Neutrophil (primary cell): ENCODE data around the gene CPE.

Source experiments
- H3K27ac ChIP-seq: fragments of 200-600 bp; sonication (generic); 2 replicates; pipeline ENCODE4 v1.5.1; 2016; ENCODE audit warnings: mild to moderate bottlenecking, moderate library complexity
- H3K27me3 ChIP-seq: fragments of 200-600 bp; sonication (generic); 2 replicates; pipeline ENCODE4 v1.6.0; 2016; ENCODE audit warnings: mild to moderate bottlenecking
- H3K36me3 ChIP-seq: fragments of 200-600 bp; sonication (generic); 2 replicates; pipeline ENCODE4 v1.5.1; 2017
- H3K4me1 ChIP-seq, 2 experiments: fragments of 200-600 bp in 1 of 2; sonication (generic) in 1 of 2; 1 replicate in 1 of 2; 2 replicates in 1 of 2; pipeline versions ENCODE4 v1.5.1 to v1.6.1; 2013 to 2016; ENCODE audit warnings: low read depth in 1 of 2, low read length in 1 of 2, mild to moderate bottlenecking in 1 of 2, moderate library complexity in 1 of 2; ENCODE audit not compliant: control insufficient read depth in 1 of 2, insufficient read depth in 1 of 2
- H3K4me3 ChIP-seq, 2 experiments: fragments of 200-600 bp in 1 of 2; sonication (generic) in 1 of 2; 1 replicate in 1 of 2; 2 replicates in 1 of 2; pipeline ENCODE4 v1.5.1; 2013 to 2016; ENCODE audit warnings: low read depth in 1 of 2, low read length in 1 of 2, mild to moderate bottlenecking in 1 of 2, moderate library complexity in 1 of 2
- H3K9me3 ChIP-seq: fragments of 200-600 bp; sonication (generic); 2 replicates; pipeline ENCODE4 v1.5.1; 2016
- TF ChIP-seq, protein P1 (sequence below): fragments of 200-600 bp; sonication (generic); IDR thresholded peaks from 2 replicates; pipeline ENCODE4 v1.5.1; 2016; ENCODE audit warnings: antibody characterized with exemption

CPE gene

GRCh38 chr4:165360041-165360695 is 18.6 kb upstream of the CPE start:
- Histone ChIP-seq H3K4me3 (no peak overlapping the region), H3K36me3 (no peaks in the 10 kb centered on the region), H3K27ac (no peak overlapping the region), H3K4me1 (peaks cover 0 to 14% of the 10 kb centered on the region in 2 experiments), H3K9me3 (no peaks in the 10 kb centered on the region), H3K27me3 (peaks cover 17% of the 10 kb centered on the region)
- TF ChIP-seq, protein P1, sequence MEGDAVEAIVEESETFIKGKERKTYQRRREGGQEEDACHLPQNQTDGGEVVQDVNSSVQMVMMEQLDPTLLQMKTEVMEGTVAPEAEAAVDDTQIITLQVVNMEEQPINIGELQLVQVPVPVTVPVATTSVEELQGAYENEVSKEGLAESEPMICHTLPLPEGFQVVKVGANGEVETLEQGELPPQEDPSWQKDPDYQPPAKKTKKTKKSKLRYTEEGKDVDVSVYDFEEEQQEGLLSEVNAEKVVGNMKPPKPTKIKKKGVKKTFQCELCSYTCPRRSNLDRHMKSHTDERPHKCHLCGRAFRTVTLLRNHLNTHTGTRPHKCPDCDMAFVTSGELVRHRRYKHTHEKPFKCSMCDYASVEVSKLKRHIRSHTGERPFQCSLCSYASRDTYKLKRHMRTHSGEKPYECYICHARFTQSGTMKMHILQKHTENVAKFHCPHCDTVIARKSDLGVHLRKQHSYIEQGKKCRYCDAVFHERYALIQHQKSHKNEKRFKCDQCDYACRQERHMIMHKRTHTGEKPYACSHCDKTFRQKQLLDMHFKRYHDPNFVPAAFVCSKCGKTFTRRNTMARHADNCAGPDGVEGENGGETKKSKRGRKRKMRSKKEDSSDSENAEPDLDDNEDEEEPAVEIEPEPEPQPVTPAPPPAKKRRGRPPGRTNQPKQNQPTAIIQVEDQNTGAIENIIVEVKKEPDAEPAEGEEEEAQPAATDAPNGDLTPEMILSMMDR, result no peak

GRCh38 chr4:165360985-165361670 is 17.7 kb upstream of the CPE start:
- H3K36me3 ChIP-seq, result no peaks in the 10 kb centered on the region
- H3K9me3 ChIP-seq, result no peaks in the 10 kb centered on the region
- peaks cover 17% of the 10 kb centered on the region for H3K27me3 ChIP-seq
- no peak overlapping the region for H3K27ac ChIP-seq
- TF ChIP-seq, protein P1, result no peak
- H3K4me1 ChIP-seq, result peaks cover 0 to 14% of the 10 kb centered on the region in 2 experiments
- H3K4me3 ChIP-seq, result no peak overlapping the region

DNA sequence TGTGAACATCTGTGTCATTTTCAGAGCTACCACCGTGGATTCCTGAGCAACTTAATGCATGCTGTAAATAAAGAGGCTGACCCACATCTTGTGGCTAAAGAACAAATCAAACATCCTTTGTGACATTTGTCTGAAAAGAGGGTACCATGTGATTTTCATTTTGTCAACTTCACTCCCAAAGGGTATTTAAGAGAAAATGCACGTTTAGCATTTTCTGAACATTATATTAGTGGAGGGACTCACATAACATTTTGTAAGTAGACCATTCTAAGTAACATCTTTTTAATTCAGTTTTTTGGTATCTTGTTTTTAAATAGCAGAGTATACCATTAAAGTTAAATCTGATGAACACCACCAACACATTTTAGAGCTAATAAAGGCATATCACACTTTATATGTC is 17.0 kb upstream of the CPE start:
- TF ChIP-seq, protein P1, result no peak
- Histone ChIP-seq H3K9me3 (no peaks in the 10 kb centered on the region), H3K36me3 (no peaks in the 10 kb centered on the region), H3K4me1 (peaks cover 0 to 14% of the 10 kb centered on the region in 2 experiments), H3K4me3 (no peak overlapping the region), H3K27ac (no peak overlapping the region), H3K27me3 (peaks cover 17% of the 10 kb centered on the region)

GRCh38 chr4:165364452-165365080 is 14.2 kb upstream of the CPE start:
- peaks cover 0 to 8% of the 10 kb centered on the region in 2 experiments for H3K4me1 ChIP-seq
- no peaks in the 10 kb centered on the region for H3K9me3 ChIP-seq
- no peaks in the 10 kb centered on the region for H3K36me3 ChIP-seq
- H3K4me3 ChIP-seq, result no peak overlapping the region
- H3K27ac ChIP-seq, result no peak overlapping the region
- TF ChIP-seq, protein P1, result no peak
- peaks cover 9% of the 10 kb centered on the region for H3K27me3 ChIP-seq

GRCh38 chr4:165367040-165367439 is 11.8 kb upstream of the CPE start:
- H3K36me3 ChIP-seq, result no peaks in the 10 kb centered on the region
- no peaks in the 10 kb centered on the region for H3K4me1 ChIP-seq
- TF ChIP-seq, protein P1, result no peak
- no peak overlapping the region for H3K4me3 ChIP-seq
- H3K27ac ChIP-seq, result no peak overlapping the region
- H3K9me3 ChIP-seq, result no peaks in the 10 kb centered on the region
- no peaks in the 10 kb centered on the region for H3K27me3 ChIP-seq
